HepG2 (cell line): ENCODE measurements around the gene FBXW12. TPM values are rescaled to one million over a fixed set of nuclear protein-coding genes. Genes with fewer than 3 reads are reported as not detected.
A peak's percentile ranks its signal among the peaks of the same experiment; 100 is the strongest.

Experiments used
- FOXA3 ChIP-seq: IDR thresholded peaks from 2 replicates; pipeline ENCODE4 v1.6.1; 2016; ENCODE audit warnings: missing genetic modification reagents, missing compliant biosample characterization
- IKZF5 ChIP-seq: IDR thresholded peaks from 2 replicates; pipeline ENCODE4 v1.6.1; 2018; ENCODE audit warnings: missing genetic modification reagents, mild to moderate bottlenecking, missing compliant biosample characterization
- SETDB1 ChIP-seq: sonication (generic); formaldehyde crosslinking; IDR thresholded peaks from 2 replicates; pipeline ENCODE4 v1.5.1; 2020; ENCODE audit warnings: missing genetic modification reagents, mild to moderate bottlenecking, borderline replicate concordance
- SNAI1 ChIP-seq: sonication (generic); formaldehyde crosslinking; IDR thresholded peaks from 2 replicates; pipeline ENCODE4 v1.5.0; 2020; ENCODE audit warnings: mild to moderate bottlenecking, missing genetic modification reagents, borderline replicate concordance
- SOX5 ChIP-seq: IDR thresholded peaks from 2 replicates; pipeline ENCODE4 v1.6.1; 2016; ENCODE audit warnings: borderline replicate concordance
- TEAD3 ChIP-seq: optimal IDR thresholded peaks from 2 replicates; pipeline ENCODE3; 2016; ENCODE audit warnings: borderline replicate concordance
- ZFP36L2 ChIP-seq: sonication (generic); formaldehyde crosslinking; IDR thresholded peaks from 2 replicates; pipeline ENCODE4 v1.4.0; 2020; ENCODE audit warnings: missing genetic modification reagents
- ZNF318 ChIP-seq: sonication (generic); formaldehyde crosslinking; IDR thresholded peaks from 2 replicates; pipeline ENCODE4 v1.4.0; 2020; ENCODE audit warnings: mild to moderate bottlenecking, missing genetic modification reagents
- ZNF414 ChIP-seq: sonication (generic); formaldehyde crosslinking; IDR thresholded peaks from 2 replicates; pipeline ENCODE4 v1.5.0; 2020; ENCODE audit warnings: missing genetic modification reagents
- ZNF710 ChIP-seq: sonication (generic); formaldehyde crosslinking; IDR thresholded peaks from 2 replicates; pipeline ENCODE4 v1.5.0; 2020; ENCODE audit warnings: mild to moderate bottlenecking, missing genetic modification reagents, borderline replicate concordance
- polyA plus RNA-seq, 8 experiments: library from polyadenylated mRNA; depleted of rRNA in 3 of 8; stranded (reverse) in 7 of 8; unstranded in 1 of 8; fragments of >200 nt; fragmentation: Illumina TruSeq in 4 of 8; extraction: Trizol in 4 of 8; gene quantifications; 2 replicates each; pipeline versions ENCODE4 v1.2.1 to v1.2.3, GENCODE V29; 2011 to 2016; ENCODE audit warnings: low read depth in 4 of 8, missing spikeins in 1 of 8, mixed read lengths in 1 of 8; ENCODE audit not compliant: insufficient read depth in 1 of 8
- total RNA-seq, 5 experiments: library from RNA; depleted of rRNA; stranded (reverse); fragments of >200 nt; fragmentation: Illumina TruSeq; extraction: Trizol; gene quantifications; 2 replicates each; pipeline ENCODE4 v1.2.3, GENCODE V29; 2016; ENCODE audit warnings: low read depth in 1 of 5
- TF ChIP-seq, protein P1 (sequence below): sonication (generic); formaldehyde crosslinking; IDR thresholded peaks from 2 replicates; pipeline ENCODE4 v1.5.0; 2020; ENCODE audit warnings: mild to moderate bottlenecking, missing genetic modification reagents
- TF ChIP-seq, protein P2 (sequence below): sonication (generic); formaldehyde crosslinking; IDR thresholded peaks from 2 replicates; pipeline ENCODE4 v1.9.0; 2021; ENCODE audit warnings: missing genetic modification reagents, borderline replicate concordance

The FBXW12 gene
- total and polyA plus RNA-seq, 2 of the 13 experiments (the other 11 are each of a cell fraction or from before 2014, with no cell fraction given) = not detected

- TF ChIP-seq ZNF710 = no peak
- peak; percentile 73 for TF ChIP-seq TEAD3 (CRISPR knock-in tag)
- TF ChIP-seq, protein P1, sequence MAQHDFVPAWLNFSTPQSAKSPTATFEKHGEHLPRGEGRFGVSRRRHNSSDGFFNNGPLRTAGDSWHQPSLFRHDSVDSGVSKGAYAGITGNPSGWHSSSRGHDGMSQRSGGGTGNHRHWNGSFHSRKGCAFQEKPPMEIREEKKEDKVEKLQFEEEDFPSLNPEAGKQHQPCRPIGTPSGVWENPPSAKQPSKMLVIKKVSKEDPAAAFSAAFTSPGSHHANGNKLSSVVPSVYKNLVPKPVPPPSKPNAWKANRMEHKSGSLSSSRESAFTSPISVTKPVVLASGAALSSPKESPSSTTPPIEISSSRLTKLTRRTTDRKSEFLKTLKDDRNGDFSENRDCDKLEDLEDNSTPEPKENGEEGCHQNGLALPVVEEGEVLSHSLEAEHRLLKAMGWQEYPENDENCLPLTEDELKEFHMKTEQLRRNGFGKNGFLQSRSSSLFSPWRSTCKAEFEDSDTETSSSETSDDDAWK (CRISPR knock-in tag) = no peak
- TF ChIP-seq ZNF414 (CRISPR knock-in tag) = 0 out of 2 replicates have a peak, but pooled peaks have one; percentile 44
- TF ChIP-seq SNAI1 (CRISPR knock-in tag) = no peak
- TF ChIP-seq SOX5 (CRISPR knock-in tag) = no peak
- TF ChIP-seq ZNF318 (CRISPR knock-in tag) = no peak
- TF ChIP-seq IKZF5 (CRISPR knock-in tag) = 0 out of 2 replicates have a peak, but pooled peaks have one; percentile 15
- TF ChIP-seq SETDB1 = no peak
- TF ChIP-seq, protein P2, sequence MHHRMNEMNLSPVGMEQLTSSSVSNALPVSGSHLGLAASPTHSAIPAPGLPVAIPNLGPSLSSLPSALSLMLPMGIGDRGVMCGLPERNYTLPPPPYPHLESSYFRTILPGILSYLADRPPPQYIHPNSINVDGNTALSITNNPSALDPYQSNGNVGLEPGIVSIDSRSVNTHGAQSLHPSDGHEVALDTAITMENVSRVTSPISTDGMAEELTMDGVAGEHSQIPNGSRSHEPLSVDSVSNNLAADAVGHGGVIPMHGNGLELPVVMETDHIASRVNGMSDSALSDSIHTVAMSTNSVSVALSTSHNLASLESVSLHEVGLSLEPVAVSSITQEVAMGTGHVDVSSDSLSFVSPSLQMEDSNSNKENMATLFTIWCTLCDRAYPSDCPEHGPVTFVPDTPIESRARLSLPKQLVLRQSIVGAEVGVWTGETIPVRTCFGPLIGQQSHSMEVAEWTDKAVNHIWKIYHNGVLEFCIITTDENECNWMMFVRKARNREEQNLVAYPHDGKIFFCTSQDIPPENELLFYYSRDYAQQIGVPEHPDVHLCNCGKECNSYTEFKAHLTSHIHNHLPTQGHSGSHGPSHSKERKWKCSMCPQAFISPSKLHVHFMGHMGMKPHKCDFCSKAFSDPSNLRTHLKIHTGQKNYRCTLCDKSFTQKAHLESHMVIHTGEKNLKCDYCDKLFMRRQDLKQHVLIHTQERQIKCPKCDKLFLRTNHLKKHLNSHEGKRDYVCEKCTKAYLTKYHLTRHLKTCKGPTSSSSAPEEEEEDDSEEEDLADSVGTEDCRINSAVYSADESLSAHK = no peak
- peak; percentile 51 for TF ChIP-seq FOXA3
- no peak for TF ChIP-seq ZFP36L2 (CRISPR knock-in tag)
Observed at GRCh38 chr3:48426944-48427629, 55.1 kb downstream of the FBXW12 start (continued).
